B cell (primary cell): ENCODE results near the gene FUCA1. TPM values are rescaled to one million over a fixed set of nuclear protein-coding genes. Genes with fewer than 3 reads are reported as not detected.
A peak's percentile ranks its signal among the peaks of the same experiment; 100 is the strongest.

Experiments
- ATAC-seq: fragments of 200-7000 bp; cut with Tn5 transposase; one replicate; pipeline ENCODE4 v1.10.0; 2021; ENCODE audit warnings: low read depth, mild to moderate bottlenecking, moderate number of reproducible peaks, moderate library complexity
- CTCF ChIA-PET: fragments of 350-600 bp; sonication (Branson Sonifier 250); formaldehyde crosslinking; loops from one replicate; lab custom pipeline; 2021; ENCODE audit warnings: antibody characterized with exemption, inconsistent platforms; lab: Charles Lee
- POLR2A ChIA-PET: fragments of 350-600 bp; sonication (Branson Sonifier 250); formaldehyde crosslinking; loops from one replicate; lab custom pipeline; 2021; ENCODE audit warnings: antibody characterized with exemption; lab: Charles Lee
- DNase-seq: peaks from one replicate; pipeline ENCODE4 v3.0.0; 2013
- H2AFZ ChIP-seq: 2 replicates; pipeline ENCODE4 v1.6.1; 2012; ENCODE audit warnings: mild to moderate bottlenecking, low read depth, low read length; ENCODE audit not compliant: insufficient read depth, poor library complexity, severe bottlenecking
- H3K27ac ChIP-seq, 2 donors: 1 replicate in 1 of 2; 2 replicates in 1 of 2; pipeline ENCODE4 v1.5.1; 2012 to 2013; ENCODE audit warnings: low read length in 2 of 2, mild to moderate bottlenecking in 2 of 2, moderate library complexity in 1 of 2
- H3K27me3 ChIP-seq, 4 experiments: fragments of 200-600 bp in 1 of 4; sonication (generic) in 1 of 4; replicated peaks in 1 of 4; 1 replicate in 2 of 4; 2 replicates in 2 of 4; pipeline versions ENCODE4 v1.6.1 to v1.7.0; 2013 to 2016; ENCODE audit warnings: low read length in 3 of 4, mild to moderate bottlenecking in 2 of 4, mixed read lengths in 1 of 4, moderate library complexity in 1 of 4; ENCODE audit not compliant: insufficient read depth in 4 of 4, control insufficient read depth in 3 of 4; ENCODE audit errors: control extremely low read depth in 1 of 4
- H3K36me3 ChIP-seq, 2 experiments: replicated peaks in 1 of 2; 1 replicate in 1 of 2; 2 replicates in 1 of 2; pipeline versions ENCODE4 v1.6.1 to v1.7.1; 2013; ENCODE audit warnings: low read length in 1 of 2; ENCODE audit not compliant: insufficient read depth in 2 of 2, control insufficient read depth in 1 of 2; ENCODE audit errors: control extremely low read depth in 1 of 2, extremely low read depth in 1 of 2
- H3K4me1 ChIP-seq, 2 donors: fragments of 200-600 bp in 1 of 2; sonication (generic) in 1 of 2; 1 replicate in 1 of 2; 2 replicates in 1 of 2; pipeline versions ENCODE4 v1.5.1 to v1.6.1; 2013 to 2017; ENCODE audit warnings: low read length in 2 of 2; ENCODE audit not compliant: control insufficient read depth in 2 of 2, insufficient read depth in 2 of 2
- H3K4me2 ChIP-seq: replicated peaks from 2 replicates; pipeline ENCODE3; 2012; ENCODE audit warnings: mild to moderate bottlenecking, low read depth, low read length; ENCODE audit not compliant: poor library complexity, severe bottlenecking
- H3K4me3 ChIP-seq, 5 experiments: fragments of 200-600 bp in 1 of 5; sonication (generic) in 1 of 5; 1 replicate in 3 of 5; 2 replicates in 2 of 5; pipeline versions ENCODE4 v1.5.1 to v1.7.0; 2011 to 2016; ENCODE audit warnings: low read length in 4 of 5, mild to moderate bottlenecking in 4 of 5, low read depth in 2 of 5, control low read depth in 1 of 5, moderate library complexity in 1 of 5; ENCODE audit not compliant: insufficient read depth in 1 of 5; ENCODE audit errors: control extremely low read depth in 1 of 5, extremely low read depth in 1 of 5
- H3K79me2 ChIP-seq: fragments of 200-600 bp; sonication (generic); one replicate; pipeline ENCODE4 v1.6.0; 2016; ENCODE audit warnings: low read length; ENCODE audit not compliant: control insufficient read depth, insufficient read depth
- H3K9ac ChIP-seq: fragments of 200-600 bp; sonication (generic); 2 replicates; pipeline ENCODE4 v1.6.1; 2017; ENCODE audit warnings: mild to moderate bottlenecking, low read length, moderate library complexity
- H3K9me3 ChIP-seq, 3 donors: one replicate each; pipeline versions ENCODE4 v1.6.1 to v1.7.1; 2013; ENCODE audit warnings: low read length in 2 of 3; ENCODE audit not compliant: control insufficient read depth in 2 of 3, insufficient read depth in 1 of 3; ENCODE audit errors: control extremely low read depth in 1 of 3
- H4K20me1 ChIP-seq: 2 replicates; pipeline ENCODE4 v1.6.0; 2012; ENCODE audit warnings: mild to moderate bottlenecking, low read length; ENCODE audit not compliant: insufficient read depth, control insufficient read depth, poor library complexity, severe bottlenecking
- H3K27ac Mint-ChIP-seq: one replicate; pipeline ENCODE4 v1.8.0; 2021; ENCODE audit warnings: mixed read lengths
- H3K27me3 Mint-ChIP-seq: one replicate; pipeline ENCODE4 v1.8.0; 2021; ENCODE audit warnings: mixed read lengths
- H3K4me1 Mint-ChIP-seq: one replicate; pipeline ENCODE4 v1.8.0; 2021; ENCODE audit warnings: mixed read lengths
- H3K4me3 Mint-ChIP-seq: one replicate; pipeline ENCODE4 v1.8.0; 2021; ENCODE audit warnings: mixed read lengths
- H3K9me3 Mint-ChIP-seq: one replicate; pipeline ENCODE4 v1.8.0; 2022; ENCODE audit warnings: mixed read lengths; ENCODE audit not compliant: insufficient read depth
- EZH2 ChIP-seq: IDR thresholded peaks from 2 replicates; pipeline ENCODE4 v1.6.1; 2012; ENCODE audit warnings: borderline replicate concordance, low read depth, mild to moderate bottlenecking, moderate library complexity, low read length; ENCODE audit not compliant: insufficient read depth, poor library complexity, severe bottlenecking
- WGBS: methylation state at CpG from one replicate; pipeline ENCODE4 v1.1.5; 2013; ENCODE audit warnings: missing lambda C conversion rate; ENCODE audit not compliant: insufficient coverage; 5-methylcytosine and 5-hydroxymethylcytosine counted together
- intact Hi-C: fragments of 100-400 bp; cut with micrococcal nuclease; formaldehyde crosslinking; loops from one replicate; pipeline ENCODE4 v1.10.0; 2022
- polyA plus RNA-seq: library from polyadenylated mRNA; depleted of rRNA; stranded (reverse); fragments of >200 nt; gene quantifications from 2 replicates; pipeline ENCODE4 v1.2.3, GENCODE V29; 2012
- total RNA-seq, 2 donors: library from RNA; stranded (reverse); fragments of 120-200 nt in 1 of 2; gene quantifications; 1 replicate in 1 of 2; 2 replicates in 1 of 2; pipeline versions ENCODE4 v1.2.3 to v1.2.4, GENCODE V29; 2013 to 2022
- TF ChIP-seq, protein P1 (sequence below): fragments of 200-600 bp; IDR thresholded peaks from one replicate; pipeline ENCODE4 v1.8.0; 2022; ENCODE audit warnings: antibody characterized with exemption, mild to moderate bottlenecking

FUCA1 gene
- total and polyA plus RNA-seq, 2 donors (not counting 1 experiment from before 2014, with no cell fraction given) = 8.0 to 19.3 TPM

GRCh38 chr1:23801338-23801748 is 66.7 kb downstream of the FUCA1 start:
- peak overlapping the region; percentile 97 for H3K4me2 ChIP-seq
- H4K20me1 ChIP-seq = no peaks in the 10 kb centered on the region
- H3K36me3 ChIP-seq = peaks cover 2 to 7% of the 10 kb centered on the region in 2 experiments
- 62% methylated on average over 17 of the region's 19 CpGs for WGBS
- H3K9me3 Mint-ChIP-seq = no peaks in the 10 kb centered on the region
- intact Hi-C loops = loop anchor here (2.0 kb wide), 2 partner anchors 59 to 157 kb away; partner anchors contain the start of genes ELOA and PNRC2
- POLR2A ChIA-PET = interaction anchor here (0.6 to 1.9 kb wide), 6 partner anchors 8 to 700 kb away, joined by 3 to 7 read pairs (median 4); partner anchors contain the start of genes HMGCL, LYPLA2 and PITHD1
- H3K4me3 ChIP-seq = peak overlapping the region; percentile 39 to 99 (median 80)
- H3K4me3 Mint-ChIP-seq = peak overlapping the region; percentile 95
- H3K9ac ChIP-seq = peak overlapping the region; percentile 95
- peaks cover 4% of the 10 kb centered on the region for H3K79me2 ChIP-seq
- H3K27me3 ChIP-seq = no peaks in the 10 kb centered on the region
- CTCF ChIA-PET = interaction anchor here (0.7 to 2.7 kb wide), 4 partner anchors 9 to 57 kb away, joined by 3 to 33 read pairs (median 4); partner anchors contain the start of gene HMGCL
- H3K27ac Mint-ChIP-seq = peak overlapping the region; percentile 83
- ATAC-seq = no peak
- H3K4me1 Mint-ChIP-seq = peaks cover 18% of the 10 kb centered on the region
- H2AFZ ChIP-seq = peak overlapping the region; percentile 94
- peak overlapping the region; percentile 79 to 93 for H3K27ac ChIP-seq
- no peak for DNase-seq
- H3K27me3 Mint-ChIP-seq = no peaks in the 10 kb centered on the region
- TF ChIP-seq, protein P1, sequence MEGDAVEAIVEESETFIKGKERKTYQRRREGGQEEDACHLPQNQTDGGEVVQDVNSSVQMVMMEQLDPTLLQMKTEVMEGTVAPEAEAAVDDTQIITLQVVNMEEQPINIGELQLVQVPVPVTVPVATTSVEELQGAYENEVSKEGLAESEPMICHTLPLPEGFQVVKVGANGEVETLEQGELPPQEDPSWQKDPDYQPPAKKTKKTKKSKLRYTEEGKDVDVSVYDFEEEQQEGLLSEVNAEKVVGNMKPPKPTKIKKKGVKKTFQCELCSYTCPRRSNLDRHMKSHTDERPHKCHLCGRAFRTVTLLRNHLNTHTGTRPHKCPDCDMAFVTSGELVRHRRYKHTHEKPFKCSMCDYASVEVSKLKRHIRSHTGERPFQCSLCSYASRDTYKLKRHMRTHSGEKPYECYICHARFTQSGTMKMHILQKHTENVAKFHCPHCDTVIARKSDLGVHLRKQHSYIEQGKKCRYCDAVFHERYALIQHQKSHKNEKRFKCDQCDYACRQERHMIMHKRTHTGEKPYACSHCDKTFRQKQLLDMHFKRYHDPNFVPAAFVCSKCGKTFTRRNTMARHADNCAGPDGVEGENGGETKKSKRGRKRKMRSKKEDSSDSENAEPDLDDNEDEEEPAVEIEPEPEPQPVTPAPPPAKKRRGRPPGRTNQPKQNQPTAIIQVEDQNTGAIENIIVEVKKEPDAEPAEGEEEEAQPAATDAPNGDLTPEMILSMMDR = no peak
- TF ChIP-seq EZH2 = no peak
- peaks cover 15 to 20% of the 10 kb centered on the region in 2 donors for H3K4me1 ChIP-seq
- H3K9me3 ChIP-seq = peaks cover 0 to 3% (median 0%) of the 10 kb centered on the region in 3 donors
